A204.1 (cell line): Measurements from ENCODE around the gene TRAPPC5.

ENCODE experiments used
- FAIRE-seq: peaks from 2 replicates; lab custom pipeline; 2012; peaks lifted over from hg19 to GRCh38; lab: Jason Lieb, UNC

TRAPPC5 gene

GRCh38 chr19:7645656-7646425, 34.8 kb upstream of the TRAPPC5 start:
- FAIRE-seq, result no peak

DNA sequence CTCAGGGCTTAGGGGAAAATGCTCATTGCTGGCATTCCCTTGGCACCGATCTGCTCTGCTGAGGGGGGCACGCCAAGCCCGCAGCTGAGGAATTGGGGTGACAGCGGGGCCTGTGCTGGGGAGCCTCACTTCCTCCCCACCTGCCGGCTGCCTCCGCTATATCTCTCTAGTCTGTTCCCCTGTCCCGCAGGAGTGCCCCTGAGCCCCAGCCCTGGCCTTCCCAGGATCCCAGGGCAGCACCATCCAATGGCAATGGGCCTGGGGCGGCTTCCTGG, 34.3 kb upstream of the TRAPPC5 start:
- no peak for FAIRE-seq

GRCh38 chr19:7647156-7647555, 33.5 kb upstream of the TRAPPC5 start:
- no peak for FAIRE-seq

- no peak for FAIRE-seq
These were observed 32.2 kb upstream of the TRAPPC5 start for GRCh38 chr19:7648265-7649014.

DNA sequence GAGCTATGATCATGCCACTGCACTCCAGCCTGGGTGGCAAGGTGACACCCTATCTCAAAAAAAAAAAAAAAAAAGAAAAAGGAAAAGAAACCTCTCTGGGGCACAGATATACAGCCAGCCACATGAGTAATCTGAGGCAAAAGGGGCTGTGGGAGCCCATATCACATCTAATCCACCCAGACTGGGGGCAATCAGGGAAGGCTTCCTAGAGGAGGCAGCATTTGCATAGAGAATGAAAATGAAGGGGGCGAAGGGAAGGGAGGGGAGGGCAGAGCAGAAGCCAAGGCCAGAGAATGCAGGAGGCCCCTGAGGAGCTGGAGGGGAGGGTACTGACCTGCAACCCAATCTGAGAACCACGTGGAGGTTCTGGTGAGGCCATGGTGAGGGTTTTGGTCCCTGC, 30.5 kb upstream of the TRAPPC5 start:
- no peak for FAIRE-seq

GRCh38 chr19:7652061-7652641, 28.5 kb upstream of the TRAPPC5 start:
- peak; percentile 77 for FAIRE-seq

GRCh38 chr19:7654401-7654800, 26.2 kb upstream of the TRAPPC5 start:
- no peak for FAIRE-seq

DNA sequence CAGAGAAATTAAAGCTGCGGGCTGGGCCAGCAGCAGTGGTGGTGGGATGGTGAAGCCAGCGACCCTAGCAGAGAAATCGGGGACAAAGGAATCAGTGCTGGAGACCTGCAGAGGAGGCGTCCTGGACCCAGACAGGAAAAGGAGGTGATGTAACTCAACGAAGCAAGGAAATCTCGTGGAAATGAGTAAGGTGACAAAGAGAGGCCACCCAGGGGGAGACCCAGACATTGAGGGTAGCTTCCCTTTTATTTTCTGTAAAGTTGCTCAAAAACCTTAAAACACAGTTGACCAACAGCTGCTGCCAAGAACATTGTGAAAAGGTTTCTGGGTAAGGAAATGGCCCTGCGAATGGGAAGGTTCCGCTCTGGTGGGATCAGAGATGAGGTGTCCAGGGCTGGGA, 25.1 kb upstream of the TRAPPC5 start:
- no peak for FAIRE-seq

GRCh38 chr19:7657131-7657751, 23.4 kb upstream of the TRAPPC5 start:
- FAIRE-seq, result no peak

- no peak for FAIRE-seq
These were observed 22.4 kb upstream of the TRAPPC5 start for GRCh38 chr19:7658219-7658686.

DNA sequence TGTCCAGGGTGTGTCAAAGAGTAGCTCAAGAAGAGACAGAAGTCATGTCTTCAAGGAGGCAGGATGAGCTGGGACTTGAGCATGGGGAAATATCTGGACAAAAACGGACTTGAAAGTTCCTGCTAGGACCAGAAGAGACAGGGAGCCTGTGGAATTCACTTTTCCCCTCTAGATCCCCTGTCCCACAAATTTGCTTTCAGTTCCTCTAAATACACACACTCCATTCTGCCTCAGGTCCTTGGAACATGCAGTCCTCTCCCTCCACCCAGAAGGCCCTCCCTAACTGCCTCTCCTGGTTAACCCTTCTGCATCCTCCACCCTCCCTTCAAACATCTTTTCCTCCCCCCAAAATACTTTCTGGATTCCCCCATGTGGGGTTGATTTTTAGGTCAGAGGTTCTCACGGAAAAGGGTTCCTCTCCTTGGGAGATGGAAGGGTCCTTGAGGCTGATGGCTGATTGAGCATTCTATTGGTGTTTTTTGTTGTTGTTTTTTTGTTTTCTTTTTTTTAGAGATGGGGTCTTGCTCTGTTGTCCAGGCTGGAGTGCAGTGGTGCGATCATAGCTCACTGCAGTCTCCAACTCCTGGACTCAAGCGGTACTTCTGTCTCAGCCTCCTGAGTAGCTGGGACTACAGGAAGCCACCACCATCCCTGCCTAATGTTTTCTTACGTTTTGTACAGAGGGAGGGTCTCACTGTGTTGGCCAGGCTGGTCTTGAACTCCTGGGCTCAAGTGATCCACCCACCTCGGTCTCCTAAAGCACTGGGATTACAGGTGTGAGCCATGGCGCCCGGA, 18.7 kb upstream of the TRAPPC5 start:
- no peak for FAIRE-seq

- no peak for FAIRE-seq
These were observed 18.0 kb upstream of the TRAPPC5 start for GRCh38 chr19:7662657-7663056.

DNA sequence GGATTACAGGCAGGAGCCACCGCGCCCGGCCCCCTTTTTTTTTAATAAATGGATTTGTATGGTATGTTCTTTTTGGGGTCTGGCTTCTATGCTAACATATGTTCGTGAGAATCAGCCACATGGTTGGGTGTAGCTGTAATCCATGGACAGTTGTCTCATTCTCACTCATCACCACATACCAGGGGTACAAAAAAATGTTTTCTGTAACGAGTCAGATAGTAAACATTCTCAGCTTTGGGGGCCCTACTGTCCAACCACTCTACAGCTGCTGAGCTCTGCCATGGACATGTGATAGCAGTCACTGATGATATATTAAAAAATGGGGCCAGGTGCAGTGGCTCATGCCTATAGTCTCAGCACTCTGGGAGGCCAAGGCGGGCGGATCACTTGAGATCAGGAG, 16.9 kb upstream of the TRAPPC5 start:
- FAIRE-seq, result no peak

DNA sequence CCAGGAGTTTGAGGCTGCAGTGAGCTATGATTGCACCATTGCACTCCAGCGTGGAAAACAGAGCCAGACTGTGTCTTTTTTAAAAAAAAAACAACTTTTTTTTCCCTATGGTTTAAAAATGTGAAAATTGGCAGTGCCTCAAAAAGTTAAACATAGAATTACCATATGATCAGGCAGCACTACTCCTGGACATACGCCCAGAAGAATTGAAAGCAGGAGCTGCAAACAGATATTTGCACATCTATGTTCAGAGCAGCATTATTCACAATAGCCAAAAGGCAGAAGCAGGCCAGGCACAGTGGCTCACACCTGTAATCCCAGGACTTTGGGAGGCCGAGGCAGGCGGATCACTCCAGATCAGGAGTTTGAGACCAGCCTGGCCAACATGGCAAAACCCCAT, 15.6 kb upstream of the TRAPPC5 start:
- no peak for FAIRE-seq

- no peak for FAIRE-seq
These were observed 11.8 kb upstream of the TRAPPC5 start, which contains the start of gene RETN for GRCh38 chr19:7668842-7669241. Gene RETN (plus strand): TSS chr19:7669049. CDS start chr19:7669327, 278 bp downstream.

DNA sequence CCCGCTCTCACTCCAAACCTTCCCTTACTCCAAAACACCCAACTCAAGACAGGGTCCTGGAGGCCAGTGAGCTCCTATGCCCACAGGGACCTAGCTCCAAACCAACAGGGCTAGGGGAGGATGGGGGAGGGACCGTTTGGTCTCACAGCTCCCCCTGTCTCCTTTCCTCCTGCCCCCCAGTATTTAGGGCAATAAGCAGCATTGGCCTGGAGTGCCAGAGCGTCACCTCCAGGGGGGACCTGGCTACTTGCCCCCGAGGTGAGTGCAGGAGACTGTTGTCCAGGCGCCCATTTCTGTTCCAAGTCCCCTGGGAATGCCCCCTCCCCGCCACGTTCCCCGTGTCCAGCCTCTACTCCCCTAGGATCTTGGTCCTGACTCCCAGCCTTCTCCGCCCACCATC, 11.0 kb upstream of the TRAPPC5 start:
- FAIRE-seq, result no peak

DNA sequence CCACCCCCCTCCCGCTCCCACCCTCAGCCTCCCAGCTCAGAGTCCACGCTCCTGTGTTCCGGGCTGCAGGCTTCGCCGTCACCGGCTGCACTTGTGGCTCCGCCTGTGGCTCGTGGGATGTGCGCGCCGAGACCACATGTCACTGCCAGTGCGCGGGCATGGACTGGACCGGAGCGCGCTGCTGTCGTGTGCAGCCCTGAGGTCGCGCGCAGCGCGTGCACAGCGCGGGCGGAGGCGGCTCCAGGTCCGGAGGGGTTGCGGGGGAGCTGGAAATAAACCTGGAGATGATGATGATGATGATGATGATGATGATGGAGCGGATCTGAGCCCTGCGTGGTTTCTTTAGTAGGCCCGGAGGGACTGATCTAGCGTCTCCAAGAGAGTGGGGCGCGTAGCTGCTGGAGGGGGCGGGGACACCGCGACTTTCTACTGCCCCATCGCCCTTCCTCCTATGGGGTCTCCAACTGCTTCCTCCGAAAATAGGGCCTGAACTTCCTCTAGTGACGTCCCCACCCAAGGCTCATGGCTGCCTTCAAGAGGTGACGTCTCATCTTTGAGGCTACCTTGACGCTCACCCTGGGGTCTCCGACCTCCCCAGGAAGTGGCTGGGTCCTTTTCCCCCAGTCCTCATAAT, 10.4 kb upstream of the TRAPPC5 start:
- FAIRE-seq, result no peak

- no peak for FAIRE-seq
These were observed 9.8 kb upstream of the TRAPPC5 start for GRCh38 chr19:7670790-7671189.

- no peak for FAIRE-seq
These were observed 8.1 kb upstream of the TRAPPC5 start for GRCh38 chr19:7672522-7672921.

DNA sequence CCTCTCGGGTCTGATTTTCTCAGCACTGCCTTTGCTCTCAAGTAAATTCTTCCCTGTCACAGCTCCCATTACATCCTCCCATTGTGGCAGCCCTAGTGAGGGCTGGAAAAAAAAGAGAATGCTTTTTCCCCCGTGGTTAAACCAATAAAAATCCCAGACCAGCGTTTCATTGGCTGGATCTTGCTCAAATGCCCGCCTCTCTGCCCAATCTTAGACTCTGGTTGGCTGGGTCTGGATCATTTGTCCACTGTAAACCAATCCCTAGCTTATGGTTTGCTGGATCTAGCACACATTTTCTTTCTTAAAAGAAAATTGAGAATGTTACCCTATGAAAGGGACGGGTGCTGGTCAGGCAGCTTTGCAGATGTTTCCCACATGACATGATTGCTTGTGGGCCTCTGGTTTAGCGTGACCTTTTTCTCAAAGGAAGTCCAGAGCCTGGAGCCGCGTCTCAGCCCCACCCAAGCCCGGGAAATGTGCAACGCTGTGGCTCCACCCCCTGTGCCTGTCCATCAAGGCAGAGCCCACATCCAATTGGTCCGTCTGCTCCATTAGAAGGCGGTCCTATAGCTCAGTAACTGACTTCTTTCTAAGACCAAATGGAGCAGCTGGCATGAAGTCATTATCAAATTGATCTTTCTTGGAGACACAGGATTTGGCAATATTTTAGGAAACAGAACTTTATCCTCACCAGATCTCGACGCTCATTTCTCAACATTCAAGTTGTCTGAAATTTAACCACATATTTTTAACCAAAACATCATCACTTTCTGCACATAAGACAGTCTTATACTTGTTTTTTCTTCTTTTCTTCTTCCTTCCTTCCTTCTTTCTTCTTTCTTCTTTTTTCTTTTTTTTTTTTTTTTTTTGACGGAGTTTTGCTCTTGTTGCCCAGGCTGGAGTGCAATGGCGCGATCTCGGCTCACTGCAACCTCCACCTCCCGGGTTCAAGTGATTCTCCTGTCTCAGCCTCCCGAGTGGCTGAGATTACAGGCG, 6.3 kb upstream of the TRAPPC5 start:
- FAIRE-seq, result no peak
